Gastrocnemius medialis (tissue), 4 donors: ENCODE measurements around the gene APBB1. TPM values are rescaled to one million over a fixed set of nuclear protein-coding genes. Genes with fewer than 3 reads are reported as not detected.

Experiments
- ATAC-seq, 2 donors: fragments of 150-250 bp; one replicate each; pipeline ENCODE4 v1.9.1; 2016
- DNase-seq, 2 donors: peaks; one replicate each; pipeline ENCODE4 v3.0.0-alpha.2; 2019
- H3K27ac ChIP-seq, 4 donors: fragments of 200-600 bp; sonication (generic); 1 replicate in 1 of 4; 2 replicates in 3 of 4; pipeline ENCODE4 v1.5.1; 2016 to 2018; ENCODE audit warnings: mild to moderate bottlenecking in 2 of 4, moderate library complexity in 1 of 4
- H3K27me3 ChIP-seq, 3 donors: fragments of 200-600 bp; sonication (generic) in 2 of 3; 1 replicate in 1 of 3; 2 replicates in 2 of 3; pipeline versions ENCODE4 v1.5.1 to v1.6.0; 2016 to 2019; ENCODE audit warnings: mild to moderate bottlenecking in 1 of 3, moderate library complexity in 1 of 3
- H3K36me3 ChIP-seq, 2 donors: fragments of 200-600 bp; sonication (generic) in 1 of 2; one replicate each; pipeline ENCODE4 v1.5.1; 2017 to 2018
- H3K4me1 ChIP-seq, 2 donors: fragments of 200-600 bp; sonication (generic) in 1 of 2; one replicate each; pipeline ENCODE4 v1.5.1; 2016 to 2017; ENCODE audit warnings: mild to moderate bottlenecking in 2 of 2
- H3K4me3 ChIP-seq, 4 donors: fragments of 200-600 bp; sonication (generic) in 3 of 4; 1 replicate in 1 of 4; 2 replicates in 3 of 4; pipeline ENCODE4 v1.5.1; 2016 to 2019; ENCODE audit warnings: mild to moderate bottlenecking in 2 of 4
- H3K9me3 ChIP-seq, 3 donors: fragments of 200-600 bp; sonication (generic) in 2 of 3; 1 replicate in 1 of 3; 2 replicates in 2 of 3; pipeline ENCODE4 v1.5.1; 2016 to 2019
- CTCF ChIP-seq, 5 experiments: fragments of 450-650 bp in 3 of 5; fragments of 200-600 bp in 2 of 5; sonication (generic) in 2 of 5; IDR thresholded peaks in 4 of 5; conservative IDR thresholded peaks in 1 of 5; 1 replicate in 4 of 5; 2 replicates in 1 of 5; pipeline ENCODE4 v1.5.1; 2016 to 2019; ENCODE audit warnings: antibody characterized with exemption in 5 of 5, mild to moderate bottlenecking in 3 of 5, moderate library complexity in 3 of 5
- POLR2A ChIP-seq, 2 donors: fragments of 450-650 bp; IDR thresholded peaks; one replicate each; pipeline ENCODE4 v1.6.1; 2017; ENCODE audit warnings: antibody characterized with exemption in 2 of 2, mild to moderate bottlenecking in 2 of 2, moderate library complexity in 2 of 2
- in situ Hi-C, 4 donors: fragments of 200-750 bp; cut with MboI; loops; one replicate each; pipeline versions ENCODE4 v1.15.0 to v1.8.0; 2017; ENCODE audit warnings: low sequenced_read_pairs in 4 of 4
- intact Hi-C: fragments of 100-400 bp; cut with DNase I; formaldehyde crosslinking; loops from one replicate; pipeline ENCODE4 v1.15.1; 2023; ENCODE audit warnings: low total_unique reads
- total RNA-seq, 4 donors: library from RNA; depleted of rRNA; stranded (reverse); fragments of >200 nt; gene quantifications; one replicate each; pipeline versions ENCODE4 v1.1.0 to v1.2.3, GENCODE V29; 2016

APBB1 gene
- total RNA-seq, 4 donors from 2014 or later: 18.5 to 49.2 (median 46.2) TPM

GRCh38 chr11:6411594-6412031, 7.3 kb downstream of the APBB1 start:
- DNase-seq (no peak), ATAC-seq (no peak)
- in situ Hi-C loops (no loop called here), intact Hi-C loops (no loop called here)
- Histone ChIP-seq H3K4me3 (no peak overlapping the region), H3K9me3 (no peaks in the 10 kb centered on the region), H3K36me3 (no peaks in the 10 kb centered on the region), H3K27me3 (no peaks in the 10 kb centered on the region), H3K27ac (no peak overlapping the region), H3K4me1 (no peaks in the 10 kb centered on the region)
- TF ChIP-seq POLR2A (IDR thresholded peaks at IDR 0.05) (no peak), CTCF (IDR thresholded peaks at IDR 0.05 in 4 of 5, conservative IDR thresholded peaks at IDR 0.05 in 1 of 5) (no peak)

- intact Hi-C loops: no loop called here
- in situ Hi-C loops: no loop called here
- H3K36me3 ChIP-seq: no peaks in the 10 kb centered on the region
- ATAC-seq (no peak), DNase-seq (no peak)
- H3K4me1 ChIP-seq: no peaks in the 10 kb centered on the region
- no peak overlapping the region for H3K4me3 ChIP-seq
- H3K27ac ChIP-seq: no peak overlapping the region
- no peaks in the 10 kb centered on the region for H3K27me3 ChIP-seq
- H3K9me3 ChIP-seq: no peaks in the 10 kb centered on the region
- no peak for TF ChIP-seq CTCF (IDR thresholded peaks at IDR 0.05 in 4 of 5, conservative IDR thresholded peaks at IDR 0.05 in 1 of 5)
- TF ChIP-seq POLR2A (IDR thresholded peaks at IDR 0.05): no peak
Measured at GRCh38 chr11:6410695-6411430, 8.0 kb downstream of the APBB1 start.

GRCh38 chr11:6406370-6406769, 12.5 kb downstream of the APBB1 start:
- ATAC-seq (no peak), DNase-seq (no peak)
- peaks cover 0 to 6% of the 10 kb centered on the region in 2 donors for H3K36me3 ChIP-seq
- no peak overlapping the region for H3K4me3 ChIP-seq
- no peaks in the 10 kb centered on the region for H3K4me1 ChIP-seq
- in situ Hi-C loops: no loop called here
- H3K9me3 ChIP-seq: no peaks in the 10 kb centered on the region
- H3K27me3 ChIP-seq: no peaks in the 10 kb centered on the region
- TF ChIP-seq CTCF (IDR thresholded peaks at IDR 0.05 in 4 of 5, conservative IDR thresholded peaks at IDR 0.05 in 1 of 5) (no peak), POLR2A (IDR thresholded peaks at IDR 0.05) (no peak)
- H3K27ac ChIP-seq: no peak overlapping the region
- intact Hi-C loops: no loop called here

GRCh38 chr11:6405846-6406245, 13.0 kb downstream of the APBB1 start:
- no peak overlapping the region for H3K27ac ChIP-seq
- DNase-seq (no peak), ATAC-seq (no peak)
- TF ChIP-seq POLR2A (IDR thresholded peaks at IDR 0.05) (no peak), CTCF (IDR thresholded peaks at IDR 0.05 in 4 of 5, conservative IDR thresholded peaks at IDR 0.05 in 1 of 5) (no peak)
- intact Hi-C loops (no loop called here), in situ Hi-C loops (no loop called here)
- no peaks in the 10 kb centered on the region for H3K9me3 ChIP-seq
- H3K4me1 ChIP-seq: no peaks in the 10 kb centered on the region
- H3K27me3 ChIP-seq: no peaks in the 10 kb centered on the region
- peaks cover 0 to 11% of the 10 kb centered on the region in 2 donors for H3K36me3 ChIP-seq
- H3K4me3 ChIP-seq: no peak overlapping the region
